ENCODE measurements around the gene TOX4. TPM values are rescaled to one million over a fixed set of nuclear protein-coding genes. Genes with fewer than 3 reads are reported as not detected.

The TOX4 gene
- total and polyA plus RNA-seq, 9 donors: 21.8 to 75.3 (median 64.4) TPM

DNA sequence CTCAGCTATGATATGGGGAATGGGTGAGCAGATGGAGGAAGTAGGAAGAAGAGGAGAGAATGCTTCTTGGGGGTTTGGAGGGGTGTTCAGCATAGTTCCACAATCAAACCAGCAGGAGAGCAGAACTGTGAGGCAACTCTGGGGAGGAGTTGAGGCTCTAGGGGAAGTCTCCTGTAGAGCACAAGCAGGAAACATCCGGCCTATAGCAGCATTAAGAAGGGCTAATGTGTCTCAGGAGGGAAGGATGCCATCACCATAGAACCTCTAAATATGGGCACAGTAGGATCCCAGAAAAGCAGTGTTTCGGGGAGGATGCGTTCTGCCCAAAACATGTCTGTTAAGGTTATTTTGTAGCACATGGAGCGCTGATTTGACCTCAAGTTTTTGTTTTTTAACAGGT, 57.6 kb downstream of the TOX4 start:
- H3K27me3 ChIP-seq: no peaks in the 10 kb centered on the region
- H3K36me3 ChIP-seq: no peaks in the 10 kb centered on the region
- WGBS, 3 donors: 65 to 91% (median 85%) methylated on average over 4 of the region's 4 CpGs
- H3K27ac ChIP-seq: no peak overlapping the region
- no peaks in the 10 kb centered on the region for H3K9me3 ChIP-seq
- H3K4me3 ChIP-seq: no peak overlapping the region
- H3K4me1 ChIP-seq (ENCODE audit: insufficient read depth): peaks cover 2% of the 10 kb centered on the region
- TF ChIP-seq EP300 (IDR thresholded peaks at IDR 0.05) (no peak), POLR2A (IDR thresholded peaks at IDR 0.05) (no peak)
- TF ChIP-seq, protein P1, sequence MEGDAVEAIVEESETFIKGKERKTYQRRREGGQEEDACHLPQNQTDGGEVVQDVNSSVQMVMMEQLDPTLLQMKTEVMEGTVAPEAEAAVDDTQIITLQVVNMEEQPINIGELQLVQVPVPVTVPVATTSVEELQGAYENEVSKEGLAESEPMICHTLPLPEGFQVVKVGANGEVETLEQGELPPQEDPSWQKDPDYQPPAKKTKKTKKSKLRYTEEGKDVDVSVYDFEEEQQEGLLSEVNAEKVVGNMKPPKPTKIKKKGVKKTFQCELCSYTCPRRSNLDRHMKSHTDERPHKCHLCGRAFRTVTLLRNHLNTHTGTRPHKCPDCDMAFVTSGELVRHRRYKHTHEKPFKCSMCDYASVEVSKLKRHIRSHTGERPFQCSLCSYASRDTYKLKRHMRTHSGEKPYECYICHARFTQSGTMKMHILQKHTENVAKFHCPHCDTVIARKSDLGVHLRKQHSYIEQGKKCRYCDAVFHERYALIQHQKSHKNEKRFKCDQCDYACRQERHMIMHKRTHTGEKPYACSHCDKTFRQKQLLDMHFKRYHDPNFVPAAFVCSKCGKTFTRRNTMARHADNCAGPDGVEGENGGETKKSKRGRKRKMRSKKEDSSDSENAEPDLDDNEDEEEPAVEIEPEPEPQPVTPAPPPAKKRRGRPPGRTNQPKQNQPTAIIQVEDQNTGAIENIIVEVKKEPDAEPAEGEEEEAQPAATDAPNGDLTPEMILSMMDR (IDR thresholded peaks at IDR 0.05): no peak
- no peak for DNase-seq
- intact Hi-C loops (cut with DNase I): no loop called here

DNA sequence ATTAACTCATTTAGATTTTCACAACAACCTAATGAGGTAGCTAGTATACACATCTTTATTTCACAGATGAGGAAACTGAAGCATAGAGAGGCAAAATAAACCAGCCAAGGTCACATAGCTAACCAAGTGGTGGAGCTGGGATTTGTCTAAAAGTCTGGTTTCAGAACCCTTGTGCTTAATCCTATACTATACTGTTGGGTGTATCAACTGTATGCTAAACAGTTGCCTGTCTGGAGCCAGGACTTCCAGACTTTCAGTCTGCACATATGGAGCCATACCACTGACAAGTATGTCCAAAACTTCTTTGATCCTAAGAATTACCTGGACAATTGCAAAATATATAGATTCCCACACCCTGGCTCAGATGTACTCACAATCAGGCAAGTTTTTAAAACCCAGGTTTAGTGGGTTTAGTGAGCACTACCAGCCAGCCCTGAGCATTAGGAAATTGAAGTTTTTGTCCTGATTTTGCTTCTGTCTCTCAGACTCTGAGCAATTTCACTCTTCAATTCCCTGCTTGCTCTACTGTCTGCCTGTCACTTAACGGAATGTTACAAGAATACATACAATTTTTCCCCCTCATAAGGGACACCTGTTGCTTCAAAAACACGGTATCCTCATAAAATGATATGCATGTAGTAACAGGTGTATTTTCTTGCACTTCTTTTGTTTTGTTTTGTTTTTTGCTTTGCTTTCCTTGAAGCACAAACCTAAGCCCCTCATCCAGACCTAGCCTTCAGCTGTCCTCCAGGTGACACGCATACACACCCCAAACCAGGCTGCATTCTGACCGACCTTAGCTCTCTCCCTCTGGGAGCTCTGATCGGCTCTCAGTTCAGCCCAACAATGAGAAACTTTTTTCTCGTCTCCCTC, 58.8 kb downstream of the TOX4 start:
- 12 to 18% (median 15%) methylated on average over 6 of the region's 6 CpGs for WGBS, 3 donors

DNA sequence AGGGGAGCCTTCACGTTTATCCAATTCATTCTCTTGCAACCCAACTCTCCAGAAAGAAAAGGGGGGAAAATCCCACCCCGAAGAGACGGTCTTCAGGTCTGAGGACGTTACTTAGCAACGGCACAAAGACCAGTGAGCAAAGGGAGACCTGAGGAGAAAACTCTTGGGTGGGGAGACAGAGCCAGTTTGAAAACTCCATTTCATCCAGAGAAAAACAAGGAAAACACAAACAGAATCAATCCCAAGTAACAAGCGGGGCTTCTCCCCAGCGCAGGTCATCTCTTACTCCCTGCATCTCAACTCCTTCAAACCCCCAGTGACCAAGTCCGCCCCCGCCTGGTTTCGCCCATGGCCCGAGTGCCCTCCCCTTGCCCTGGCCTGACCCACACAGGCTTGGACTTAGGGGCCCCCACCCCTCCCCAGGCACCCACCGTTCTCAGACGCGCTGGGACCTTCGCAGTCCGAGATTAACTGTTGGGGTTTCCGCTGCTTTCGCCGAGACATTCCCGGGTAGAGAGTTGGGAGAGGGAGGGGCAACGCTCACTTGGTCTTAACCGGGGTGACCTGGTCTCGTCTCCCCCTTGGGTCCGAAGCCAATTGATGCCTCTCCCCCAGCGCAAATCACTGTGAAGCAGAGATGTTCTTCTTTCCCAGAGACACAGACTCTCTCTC, 59.6 kb downstream of the TOX4 start:
- DNase-seq: no peak
- no peaks in the 10 kb centered on the region for H3K9me3 ChIP-seq
- H3K4me3 ChIP-seq: peak overlapping the region; percentile 7
- peaks cover 2% of the 10 kb centered on the region for H3K4me1 ChIP-seq (ENCODE audit: insufficient read depth)
- WGBS, 3 donors: 0 to 2% (median 1%) methylated on average over 25 of the region's 25 CpGs
- H3K27me3 ChIP-seq: no peaks in the 10 kb centered on the region
- intact Hi-C loops (cut with DNase I): no loop called here
- TF ChIP-seq, protein P1 (IDR thresholded peaks at IDR 0.05): no peak
- TF ChIP-seq EP300 (IDR thresholded peaks at IDR 0.05) (no peak), POLR2A (IDR thresholded peaks at IDR 0.05) (no peak)
- no peaks in the 10 kb centered on the region for H3K36me3 ChIP-seq
- H3K27ac ChIP-seq: no peak overlapping the region

More for the DNA sequence above, 58.8 kb downstream of the TOX4 start:
- Histone ChIP-seq H3K4me3 (no peak overlapping the region), H3K36me3 (no peaks in the 10 kb centered on the region), H3K27me3 (no peaks in the 10 kb centered on the region), H3K4me1 (ENCODE audit: insufficient read depth) (peaks cover 2% of the 10 kb centered on the region), H3K27ac (no peak overlapping the region), H3K9me3 (no peaks in the 10 kb centered on the region)
- intact Hi-C loops (cut with DNase I): no loop called here
- TF ChIP-seq, protein P1 (IDR thresholded peaks at IDR 0.05): no peak
- TF ChIP-seq EP300 (IDR thresholded peaks at IDR 0.05) (no peak), POLR2A (IDR thresholded peaks at IDR 0.05) (no peak)
- no peak for DNase-seq

DNA sequence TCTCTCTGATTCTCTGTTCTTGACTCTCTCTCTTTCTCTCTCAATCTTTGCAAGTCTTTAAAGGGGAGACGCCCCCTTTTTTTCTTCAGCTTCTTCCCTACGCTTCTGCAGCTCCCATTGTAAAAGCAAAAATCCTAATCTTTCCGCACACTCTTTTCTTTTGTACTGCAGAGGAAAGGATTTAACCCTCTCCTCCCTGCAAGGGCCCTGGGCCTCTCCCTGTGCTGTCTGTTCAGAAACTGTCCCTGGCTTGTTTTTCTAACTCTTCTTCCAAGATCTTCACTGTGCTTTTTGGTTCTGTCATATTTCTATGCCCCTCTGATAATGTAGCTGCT, 60.1 kb downstream of the TOX4 start:
- DNase-seq: no peak
- 2 to 6% (median 4%) methylated on average over 3 of the region's 3 CpGs for WGBS, 3 donors
- intact Hi-C loops (cut with DNase I): no loop called here
- no peaks in the 10 kb centered on the region for H3K27me3 ChIP-seq
- no peaks in the 10 kb centered on the region for H3K36me3 ChIP-seq
- H3K27ac ChIP-seq: no peak overlapping the region
- H3K9me3 ChIP-seq: no peaks in the 10 kb centered on the region
- H3K4me3 ChIP-seq: peak overlapping the region; percentile 7
- peaks cover 2% of the 10 kb centered on the region for H3K4me1 ChIP-seq (ENCODE audit: insufficient read depth)
- TF ChIP-seq, protein P1 (IDR thresholded peaks at IDR 0.05): no peak
- TF ChIP-seq POLR2A (IDR thresholded peaks at IDR 0.05): no peak
- TF ChIP-seq EP300 (IDR thresholded peaks at IDR 0.05): no peak

Data from ovary (tissue), 9 donors.